GM12878 (cell line): ENCODE data around the gene RINL. TPM values are rescaled to one million over a fixed set of nuclear protein-coding genes. Genes with fewer than 3 reads are reported as not detected.

Experiments
- ATAC-seq: fragments of 200-7000 bp; cut with Tn5 transposase; 3 replicates; pipeline ENCODE4 v1.9.1; 2020; ENCODE audit warnings: mild to moderate bottlenecking, moderate library complexity
- BruUV-seq: library from RNA; stranded (reverse); fragments of 400-500 nt; replicated peaks from 2 replicates; lab custom pipeline; 2021; lab: Mats Ljungman, UMichigan
- CTCF ChIA-PET: fragments of 300-600 bp; sonication (Branson Sonifier 250); formaldehyde crosslinking; extraction: SDS; loops from one replicate; lab custom pipeline; 2021; ENCODE audit warnings: inconsistent platforms; lab: Yijun Ruan, JAX
- POLR2A ChIA-PET: fragments of 350-600 bp; formaldehyde crosslinking; extraction: SDS; loops from one replicate; lab custom pipeline; 2021; ENCODE audit warnings: inconsistent platforms; lab: Charles Lee
- RAD21 ChIA-PET: fragments of 300-600 bp; sonication (Branson Sonifier 250); formaldehyde crosslinking; loops from one replicate; lab custom pipeline; 2023; ENCODE audit warnings: antibody characterized with exemption; ENCODE audit not compliant: unreplicated experiment; lab: Charles Lee
- SMC1A ChIA-PET: fragments of 300-600 bp; sonication (Branson Sonifier 250); formaldehyde crosslinking; loops from one replicate; lab custom pipeline; 2023; ENCODE audit not compliant: unreplicated experiment, uncharacterized antibody; lab: Charles Lee
- DNase-seq: peaks from one replicate; pipeline ENCODE4 v3.0.0-alpha.2; 2011; ENCODE audit warnings: low read depth, low spot score
- FAIRE-seq: peaks from 3 replicates; lab custom pipeline; 2011; peaks lifted over from hg19 to GRCh38; lab: Jason Lieb, UNC
- H2AFZ ChIP-seq: 2 replicates; pipeline ENCODE4 v1.6.0; 2011; ENCODE audit warnings: low read depth, low read length, control low read depth; ENCODE audit not compliant: control insufficient read depth
- H3K27ac ChIP-seq: 2 replicates; pipeline ENCODE4 v1.5.1; 2011; ENCODE audit warnings: control low read depth; ENCODE audit not compliant: control insufficient read depth, insufficient read depth
- H3K27me3 ChIP-seq, 2 experiments: replicated peaks in 1 of 2; 2 replicates each; pipeline versions ENCODE4 v1.6.0 to v1.6.1; 2011; ENCODE audit warnings: low read length in 1 of 2; ENCODE audit not compliant: control insufficient read depth in 2 of 2, insufficient read depth in 2 of 2
- H3K36me3 ChIP-seq, 2 experiments: 2 replicates each; pipeline ENCODE4 v1.5.1; 2011; ENCODE audit warnings: low read length in 1 of 2; ENCODE audit not compliant: control insufficient read depth in 2 of 2, insufficient read depth in 2 of 2
- H3K4me1 ChIP-seq: 2 replicates; pipeline ENCODE4 v1.6.1; 2011; ENCODE audit warnings: mild to moderate bottlenecking, low read length, moderate library complexity, mixed read lengths; ENCODE audit not compliant: control insufficient read depth, insufficient read depth
- H3K4me2 ChIP-seq: 2 replicates; pipeline ENCODE4 v1.6.0; 2011; ENCODE audit warnings: control low read depth; ENCODE audit not compliant: control insufficient read depth, insufficient read depth
- H3K4me3 ChIP-seq: fragments of 200-600 bp; sonication (generic); 2 replicates; pipeline ENCODE4 v1.5.1; 2016
- H3K79me2 ChIP-seq: 2 replicates; pipeline ENCODE4 v1.6.0; 2011; ENCODE audit warnings: low read length; ENCODE audit not compliant: control insufficient read depth, insufficient read depth
- H3K9ac ChIP-seq: 2 replicates; pipeline ENCODE4 v1.8.0; 2011; ENCODE audit warnings: low read length, control low read depth, mixed read lengths; ENCODE audit not compliant: control insufficient read depth, insufficient read depth
- H3K9me3 ChIP-seq: replicated peaks from 3 replicates; pipeline ENCODE4 v1.5.1; 2011; ENCODE audit warnings: mild to moderate bottlenecking, low read length; ENCODE audit not compliant: control insufficient read depth, insufficient read depth
- H4K20me1 ChIP-seq: 2 replicates; pipeline ENCODE4 v1.6.0; 2011; ENCODE audit not compliant: control insufficient read depth, insufficient read depth
- BHLHE40 ChIP-seq, 2 experiments: fragments of 450-650 bp in 1 of 2; IDR thresholded peaks; 2 replicates each; pipeline ENCODE4 v1.6.1; 2011 to 2017; ENCODE audit warnings: low read depth in 2 of 2, borderline replicate concordance in 1 of 2, improper control_type of control experiment in 1 of 2, low read length in 1 of 2, mild to moderate bottlenecking in 1 of 2
- EED ChIP-seq: sonication (generic); IDR thresholded peaks from 2 replicates; pipeline ENCODE4 v1.6.1; 2016; ENCODE audit warnings: antibody characterized with exemption, low read depth
- ESRRA ChIP-seq: IDR thresholded peaks from 2 replicates; pipeline ENCODE4 v1.6.1; 2012; ENCODE audit warnings: mild to moderate bottlenecking, low read length, improper control_type of control experiment
- IKZF2 ChIP-seq, 2 experiments: fragments of 450-650 bp; IDR thresholded peaks; 2 replicates each; pipeline ENCODE4 v1.6.1; 2017; ENCODE audit warnings: mild to moderate bottlenecking in 2 of 2, moderate library complexity in 2 of 2
- IRF3 ChIP-seq: fragments of 450-650 bp; IDR thresholded peaks from 2 replicates; pipeline ENCODE4 v1.6.1; 2014; ENCODE audit warnings: mild to moderate bottlenecking
- IRF4 ChIP-seq: IDR thresholded peaks from 2 replicates; pipeline ENCODE4 v1.6.1; 2011; ENCODE audit warnings: low read depth, low read length
- IRF5 ChIP-seq: fragments of 450-650 bp; IDR thresholded peaks from 2 replicates; pipeline ENCODE4 v1.6.1; 2017; ENCODE audit warnings: borderline replicate concordance
- LARP7 ChIP-seq: fragments of 450-650 bp; IDR thresholded peaks from 2 replicates; pipeline ENCODE4 v1.6.1; 2017; ENCODE audit warnings: mild to moderate bottlenecking
- RBBP5 ChIP-seq: fragments of 200-600 bp; sonication (generic); conservative IDR thresholded peaks from 2 replicates; pipeline ENCODE4 v1.6.1; 2016
- SP1 ChIP-seq: IDR thresholded peaks from one replicate; pipeline ENCODE4 v1.6.1; 2011; ENCODE audit warnings: low read depth, low read length
- USF1 ChIP-seq: IDR thresholded peaks from 2 replicates; pipeline ENCODE4 v1.6.1; 2011; ENCODE audit warnings: borderline replicate concordance, low read depth, mild to moderate bottlenecking, moderate library complexity, mixed read lengths, low read length; ENCODE audit not compliant: insufficient read depth; ENCODE audit errors: extremely low read length
- ZBTB33 ChIP-seq: fragments of 450-650 bp; IDR thresholded peaks from 2 replicates; pipeline ENCODE4 v1.6.1; 2017; ENCODE audit warnings: mild to moderate bottlenecking
- ZBTB40 ChIP-seq: fragments of 450-650 bp; IDR thresholded peaks from 2 replicates; pipeline ENCODE4 v1.6.1; 2016; ENCODE audit warnings: mild to moderate bottlenecking, moderate library complexity, borderline replicate concordance
- ZNF384 ChIP-seq: IDR thresholded peaks from 2 replicates; pipeline ENCODE4 v1.6.1; 2012; ENCODE audit warnings: low read depth, mild to moderate bottlenecking, low read length, improper control_type of control experiment, borderline replicate concordance
- WGBS: methylation state at CpG from one replicate; pipeline ENCODE4 v1.1.6; 2016; ENCODE audit warnings: low lambda C conversion rate; ENCODE audit not compliant: insufficient replicate concordance, insufficient coverage; ENCODE audit errors: missing lambda C conversion rate; 5-methylcytosine and 5-hydroxymethylcytosine counted together
- in situ Hi-C: fragments of 300-500 bp; cut with MboI; formaldehyde crosslinking; loops from 9 replicates; pipeline ENCODE4 v1.14.3; 2018; ENCODE audit warnings: mixed read lengths
- intact Hi-C: fragments of 100-400 bp; cut with micrococcal nuclease; formaldehyde crosslinking; loops from one replicate; pipeline ENCODE4 v1.14.2; 2022; ENCODE audit not compliant: unreplicated experiment
- polyA plus RNA-seq, 11 experiments: library from polyadenylated mRNA; depleted of rRNA in 4 of 11; unstranded in 6 of 11; stranded (reverse) in 5 of 11; fragments of >200 nt; fragmentation: Nextera tagmentation in 4 of 11; fragmentation: Illumina TruSeq in 1 of 11; extraction: Ambion mirVana in 4 of 11; extraction: Trizol in 1 of 11; gene quantifications; 1 replicate in 1 of 11; 2 replicates in 10 of 11; pipeline versions ENCODE4 v1.2.1 to v1.2.3, GENCODE V29; 2011 to 2016; ENCODE audit warnings: inconsistent platforms in 2 of 11, missing spikeins in 2 of 11, low read depth in 1 of 11
- total RNA-seq, 4 experiments: library from RNA; depleted of rRNA in 3 of 4; stranded (reverse); fragments of >200 nt in 3 of 4; fragmentation: Illumina TruSeq in 1 of 4; extraction: Trizol in 1 of 4; gene quantifications; 2 replicates each; pipeline versions ENCODE4 v1.2.1 to v1.2.3, GENCODE V29; 2013 to 2021

The RINL gene
- total and polyA plus RNA-seq, 10 of the 15 experiments (the other 5 are each of a cell fraction or from before 2014, with no cell fraction given), result 14.5 to 64.2 (median 47.6) TPM

GRCh38 chr19:38900202-38900629 is 22.1 kb upstream of the RINL start:
- Histone ChIP-seq H3K27ac (peak overlapping the region; percentile 75), H3K79me2 (peaks cover 22% of the 10 kb centered on the region), H3K4me1 (peaks cover 5% of the 10 kb centered on the region), H3K9me3 (no peaks in the 10 kb centered on the region; the same call in 2 of the 3 replicates), H2AFZ (peak overlapping the region; percentile 83), H4K20me1 (no peaks in the 10 kb centered on the region), H3K36me3 (peaks cover 4 to 7% of the 10 kb centered on the region in 2 experiments; a peak in 3 of 4 replicates), H3K4me3 (peak overlapping the region; percentile 90), H3K4me2 (peak overlapping the region; percentile 49), H3K27me3 (no peaks in the 10 kb centered on the region), H3K9ac (peak overlapping the region; percentile 78)
- intact Hi-C loops (no loop called here), in situ Hi-C loops (no loop called here)
- ATAC-seq (no peak), DNase-seq (no peak), FAIRE-seq (no peak)
- WGBS, result 2% methylated on average over 8 of the region's 8 CpGs
- SMC1A ChIA-PET, result interaction anchor here (0.6 to 1.9 kb wide), 8 partner anchors 23 to 999 kb away, joined by 3 to 18 read pairs (median 4); partner anchors contain the start of genes ECH1, MRPS12 and SARS2
- POLR2A ChIA-PET, result interaction anchor here (0.6 to 2.0 kb wide), 11 partner anchors 21 to 526 kb away, joined by 3 to 10 read pairs (median 5); partner anchors contain the start of genes ECH1, EIF3K, HNRNPL and MAP4K1
- no TSS peak for BruUV-seq
- CTCF ChIA-PET, result interaction anchor here (0.6 to 3.7 kb wide), 12 partner anchors 8 to 633 kb away, joined by 3 to 50 read pairs (median 4); partner anchors contain the start of genes ECH1, EID2B, FAM98C and MRPS12
- RAD21 ChIA-PET, result interaction anchor here (0.6 to 2.4 kb wide), 9 partner anchors 22 to 497 kb away, joined by 3 to 20 read pairs (median 4); partner anchors contain the start of genes ECH1, FAM98C, MRPS12 and RINL
- no peak for TF ChIP-seq ZNF384
- TF ChIP-seq IRF4, result no peak
- TF ChIP-seq LARP7, result no peak
- no peak for TF ChIP-seq ESRRA
- TF ChIP-seq BHLHE40 (IDR thresholded peaks at IDR 0.05; ENCODE audit: borderline replicate concordance in 1 of 2, low read depth in 2 of 2, low read length in 1 of 2), result no peak
- TF ChIP-seq SP1, result no peak
- no peak for TF ChIP-seq IRF3
- TF ChIP-seq IRF5, result no peak
- no peak for TF ChIP-seq RBBP5
- peak; percentile 73 for TF ChIP-seq USF1
- no peak for TF ChIP-seq EED
- no peak for TF ChIP-seq ZBTB40
- TF ChIP-seq IKZF2 (IDR thresholded peaks at IDR 0.05), result no peak; a peak in 3 of 4 replicates
- TF ChIP-seq ZBTB33, result no peak
